HepG2 (cell line): ENCODE data around the gene BAZ1B. TPM values are rescaled to one million over a fixed set of nuclear protein-coding genes. Genes with fewer than 3 reads are reported as not detected.

Experiments used
- ATAC-seq: fragments of 200-7000 bp; cut with Tn5 transposase; 3 replicates; pipeline ENCODE4 v1.9.1; 2020; ENCODE audit warnings: mild to moderate bottlenecking, moderate library complexity
- BruUV-seq: library from RNA; stranded (reverse); fragments of 400-500 nt; replicated peaks from 2 replicates; lab custom pipeline; 2021; lab: Mats Ljungman, UMichigan
- CTCF ChIA-PET: fragments of 300-600 bp; formaldehyde crosslinking; extraction: SDS; loops from one replicate; lab custom pipeline; 2021; ENCODE audit warnings: low total read pairs, inconsistent platforms, low intra/inter-chr PET ratio; lab: Yijun Ruan, JAX
- POLR2A ChIA-PET: fragments of 350-600 bp; sonication (Branson Sonifier 250); formaldehyde crosslinking; loops from one replicate; lab custom pipeline; 2020; ENCODE audit warnings: antibody characterized with exemption, inconsistent platforms; lab: Yijun Ruan, JAX
- DNase-seq: peaks from one replicate; pipeline ENCODE4 v3.0.0-alpha.2; 2015; ENCODE audit warnings: low spot score
- FAIRE-seq: peaks from 3 replicates; lab custom pipeline; 2011; peaks lifted over from hg19 to GRCh38; lab: Jason Lieb, UNC
- H2AFZ ChIP-seq: one replicate; pipeline ENCODE4 v1.6.1; 2011; ENCODE audit warnings: low read length, inconsistent platforms
- H3K27ac ChIP-seq: fragments of 300-600 bp; 3 replicates; pipeline ENCODE4 v1.8.0; 2011; ENCODE audit warnings: mixed run types, mild to moderate bottlenecking, mixed read lengths, low read length, inconsistent platforms; ENCODE audit not compliant: insufficient read depth; ENCODE audit errors: extremely low read length
- H3K27me3 ChIP-seq, 2 experiments: fragments of 200-600 bp in 1 of 2; 2 replicates in 1 of 2; 3 replicates in 1 of 2; pipeline versions ENCODE4 v1.6.0 to v1.8.0; 2011; ENCODE audit warnings: low read length in 2 of 2, mild to moderate bottlenecking in 2 of 2, moderate library complexity in 2 of 2, inconsistent platforms in 1 of 2; ENCODE audit not compliant: insufficient read depth in 2 of 2, control insufficient read depth in 1 of 2
- H3K36me3 ChIP-seq, 2 experiments: fragments of 200-600 bp in 1 of 2; replicated peaks in 1 of 2; 2 replicates in 1 of 2; 3 replicates in 1 of 2; pipeline versions ENCODE4 v1.5.1 to v1.8.0; 2011; ENCODE audit warnings: low read length in 2 of 2, inconsistent platforms in 1 of 2; ENCODE audit not compliant: insufficient read depth in 2 of 2, control insufficient read depth in 1 of 2
- H3K4me1 ChIP-seq: 2 replicates; pipeline ENCODE4 v1.5.1; 2012; ENCODE audit warnings: low read length, inconsistent platforms; ENCODE audit not compliant: insufficient read depth
- H3K4me2 ChIP-seq: 2 replicates; pipeline ENCODE4 v1.6.0; 2011; ENCODE audit warnings: low read depth, low read length, inconsistent platforms
- H3K4me3 ChIP-seq, 3 experiments: fragments of 200-600 bp in 1 of 3; sonication (generic), shearing (Covaris generic) in 1 of 3; replicated peaks in 1 of 3; 2 replicates each; pipeline ENCODE4 v1.5.1; 2011 to 2016; ENCODE audit warnings: low read length in 3 of 3, inconsistent platforms in 2 of 3, low read depth in 2 of 3, mild to moderate bottlenecking in 2 of 3, control low read depth in 1 of 3, mixed read lengths in 1 of 3; ENCODE audit not compliant: insufficient read depth in 1 of 3
- H3K79me2 ChIP-seq: one replicate; pipeline ENCODE4 v1.6.1; 2011; ENCODE audit warnings: low read length, inconsistent platforms; ENCODE audit not compliant: insufficient read depth
- H3K9ac ChIP-seq: 2 replicates; pipeline ENCODE4 v1.6.0; 2011; ENCODE audit warnings: mild to moderate bottlenecking, low read depth, low read length, inconsistent platforms; ENCODE audit not compliant: insufficient read depth
- H3K9me3 ChIP-seq: 2 replicates; pipeline ENCODE4 v1.5.1; 2012; ENCODE audit warnings: mild to moderate bottlenecking, low read length
- H4K20me1 ChIP-seq: 2 replicates; pipeline ENCODE4 v1.6.0; 2011; ENCODE audit warnings: inconsistent platforms, mild to moderate bottlenecking, low read length, moderate library complexity; ENCODE audit not compliant: insufficient read depth
- AHDC1 ChIP-seq: sonication (generic); formaldehyde crosslinking; IDR thresholded peaks from 2 replicates; pipeline ENCODE4 v1.5.1; 2020; ENCODE audit warnings: mild to moderate bottlenecking, missing genetic modification reagents, borderline replicate concordance
- AKAP8 ChIP-seq: sonication (generic); formaldehyde crosslinking; IDR thresholded peaks from 2 replicates; pipeline ENCODE4 v1.5.1; 2020; ENCODE audit warnings: mild to moderate bottlenecking, missing genetic modification reagents
- HNF1B ChIP-seq: sonication (generic); formaldehyde crosslinking; IDR thresholded peaks from 2 replicates; pipeline ENCODE4 v1.5.1; 2020; ENCODE audit warnings: mild to moderate bottlenecking, moderate library complexity, missing genetic modification reagents
- NR1H2 ChIP-seq: sonication (generic); formaldehyde crosslinking; IDR thresholded peaks from 2 replicates; pipeline ENCODE4 v1.8.1; 2022; ENCODE audit warnings: low read depth, missing genetic modification reagents, borderline replicate concordance
- POLR2A ChIP-seq, 2 experiments: IDR thresholded peaks; 2 replicates each; pipeline ENCODE4 v1.6.1; 2011; ENCODE audit warnings: low read depth in 2 of 2, low read length in 2 of 2, mild to moderate bottlenecking in 1 of 2, moderate library complexity in 1 of 2; ENCODE audit not compliant: insufficient read depth in 1 of 2
- POLR2G ChIP-seq: fragments of 200-400 bp; formaldehyde crosslinking; IDR thresholded peaks from 2 replicates; pipeline ENCODE4 v1.6.1; 2018; ENCODE audit warnings: mild to moderate bottlenecking, low read depth, low read length, moderate library complexity
- RBM22 ChIP-seq: fragments of 200-400 bp; formaldehyde crosslinking; optimal IDR thresholded peaks from 2 replicates; pipeline ENCODE3; 2017; ENCODE audit warnings: mild to moderate bottlenecking, low read length, moderate library complexity
- SUZ12 ChIP-seq: fragments of 150-350 bp; IDR thresholded peaks from 2 replicates; pipeline ENCODE4 v1.6.1; 2014; ENCODE audit warnings: low read depth, low read length
- THAP7 ChIP-seq: sonication (generic); formaldehyde crosslinking; IDR thresholded peaks from 2 replicates; pipeline ENCODE4 v1.8.1; 2023; ENCODE audit warnings: mild to moderate bottlenecking, missing genetic modification reagents
- TRIM22 ChIP-seq: fragments of 450-650 bp; IDR thresholded peaks from 2 replicates; pipeline ENCODE4 v1.6.1; 2017
- ZC3H13 ChIP-seq: sonication (generic); formaldehyde crosslinking; IDR thresholded peaks from 2 replicates; pipeline ENCODE4 v1.8.1; 2023; ENCODE audit warnings: mild to moderate bottlenecking, missing genetic modification reagents, moderate library complexity
- WGBS: methylation state at CpG from one replicate; pipeline ENCODE4 v1.1.6; 2017; ENCODE audit warnings: low lambda C conversion rate; 5-methylcytosine and 5-hydroxymethylcytosine counted together
- in situ Hi-C: cut with HindIII; loops from 2 replicates; pipeline ENCODE4 v1.10.0; 2017; ENCODE audit warnings: low pct_unique_long_range_greater_than_20kb; ENCODE audit not compliant: extremely low pct_ligation_motif_present
- intact Hi-C: fragments of 100-400 bp; cut with micrococcal nuclease; formaldehyde crosslinking; loops from one replicate; pipeline ENCODE4 v1.10.0; 2022; ENCODE audit not compliant: unreplicated experiment
- polyA plus RNA-seq, 8 experiments: library from polyadenylated mRNA; depleted of rRNA in 3 of 8; stranded (reverse) in 7 of 8; unstranded in 1 of 8; fragments of >200 nt; fragmentation: Illumina TruSeq in 4 of 8; extraction: Trizol in 4 of 8; gene quantifications; 2 replicates each; pipeline versions ENCODE4 v1.2.1 to v1.2.3, GENCODE V29; 2011 to 2016; ENCODE audit warnings: low read depth in 4 of 8, missing spikeins in 1 of 8, mixed read lengths in 1 of 8; ENCODE audit not compliant: insufficient read depth in 1 of 8
- total RNA-seq, 5 experiments: library from RNA; depleted of rRNA; stranded (reverse); fragments of >200 nt; fragmentation: Illumina TruSeq; extraction: Trizol; gene quantifications; 2 replicates each; pipeline ENCODE4 v1.2.3, GENCODE V29; 2016; ENCODE audit warnings: low read depth in 1 of 5

The BAZ1B gene
- total and polyA plus RNA-seq, 2 of the 13 experiments (the other 11 are each of a cell fraction or from before 2014, with no cell fraction given) = 18.6 to 69.4 TPM

- 97% methylated on average over 10 of the region's 12 CpGs for WGBS
- H3K9ac ChIP-seq = no peak overlapping the region
- H3K9me3 ChIP-seq = no peaks in the 10 kb centered on the region
- H2AFZ ChIP-seq = no peak overlapping the region
- H3K4me2 ChIP-seq = no peak overlapping the region
- 0 out of 2 replicates have a peak, but pooled peaks cover 2% of the 10 kb centered on the region for H4K20me1 ChIP-seq
- ATAC-seq (no peak), FAIRE-seq (no peak), DNase-seq (no peak)
- H3K27ac ChIP-seq = no peak overlapping the region
- peaks cover 24% of the 10 kb centered on the region for H3K4me1 ChIP-seq
- H3K27me3 ChIP-seq = no peaks in the 10 kb centered on the region
- in situ Hi-C loops = no loop called here
- intact Hi-C loops = no loop called here
- H3K4me3 ChIP-seq = no peak overlapping the region
- ChIA-PET CTCF (no interaction called here), POLR2A (interaction anchor here (1.2 to 2.0 kb wide), 3 partner anchors 8 to 46 kb away, joined by 3 to 13 read pairs (median 4); partner anchors contain the start of genes BAZ1B and TBL2)
- no TSS peak for BruUV-seq
- TF ChIP-seq NR1H2 (CRISPR knock-in tag) = no peak
- no peak for TF ChIP-seq TRIM22
- peak in 1 of 2 experiments; percentile 29; a peak in 2 of 4 replicates for TF ChIP-seq POLR2A (IDR thresholded peaks at IDR 0.05; ENCODE audit: insufficient read depth in 1 of 2, low read depth in 2 of 2, low read length in 2 of 2)
- peak; percentile 67; the same call in 1 of the 2 replicates for TF ChIP-seq POLR2G
- TF ChIP-seq THAP7 = no peak
- peak; percentile 79 for TF ChIP-seq ZC3H13 (CRISPR knock-in tag)
- peak; percentile 35 for TF ChIP-seq RBM22
- 0 out of 2 replicates have a peak, but pooled peaks have one; percentile 34 for TF ChIP-seq HNF1B (CRISPR knock-in tag)
- no peak for TF ChIP-seq AHDC1 (CRISPR knock-in tag)
- peak; percentile 26 for TF ChIP-seq AKAP8 (CRISPR knock-in tag)
- no peak for TF ChIP-seq SUZ12
- H3K79me2 ChIP-seq = no peaks in the 10 kb centered on the region
- H3K36me3 ChIP-seq = peaks cover 16 to 30% of the 10 kb centered on the region in 2 experiments
Observed at GRCh38 chr7:73567846-73568685, 46.0 kb upstream of the BAZ1B start.
